Measurements from ENCODE around the gene IRF6. TPM values are rescaled to one million over a fixed set of nuclear protein-coding genes. Genes with fewer than 3 reads are reported as not detected.

The IRF6 gene
- total RNA-seq, 1 donor from 2014 or later = 0.07 TPM

DNA sequence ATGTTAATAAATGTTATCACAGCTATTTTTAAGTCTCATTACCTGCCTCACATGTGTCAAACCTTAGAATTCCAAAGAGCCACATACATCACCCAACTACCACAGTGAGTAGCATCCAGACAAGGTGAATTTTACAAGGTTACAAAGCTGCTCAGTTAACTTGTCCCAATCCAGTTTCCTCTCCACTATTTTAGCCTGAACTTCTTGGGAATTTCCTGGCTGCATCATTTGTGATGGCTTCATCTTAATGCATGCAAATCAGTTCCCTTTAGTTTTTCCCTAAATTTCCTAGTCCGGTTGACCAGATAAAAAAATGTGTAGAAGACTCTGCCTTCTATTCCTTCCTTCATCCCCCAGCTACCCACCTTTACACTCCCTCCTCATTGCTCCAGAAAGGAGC is 50.7 kb downstream of the IRF6 start:
- Mint-ChIP-seq H3K27ac (peak overlapping the region; percentile 98), H3K36me3 (ENCODE audit: low read depth) (peaks cover 48% of the 10 kb centered on the region), H3K27me3 (no peaks in the 10 kb centered on the region), H3K4me3 (peak overlapping the region; percentile 94), H3K9me3 (no peaks in the 10 kb centered on the region), H3K4me1 (peaks cover 72% of the 10 kb centered on the region)
- intact Hi-C loops (cut with micrococcal nuclease) = no loop called here
- no peak for DNase-seq

DNA sequence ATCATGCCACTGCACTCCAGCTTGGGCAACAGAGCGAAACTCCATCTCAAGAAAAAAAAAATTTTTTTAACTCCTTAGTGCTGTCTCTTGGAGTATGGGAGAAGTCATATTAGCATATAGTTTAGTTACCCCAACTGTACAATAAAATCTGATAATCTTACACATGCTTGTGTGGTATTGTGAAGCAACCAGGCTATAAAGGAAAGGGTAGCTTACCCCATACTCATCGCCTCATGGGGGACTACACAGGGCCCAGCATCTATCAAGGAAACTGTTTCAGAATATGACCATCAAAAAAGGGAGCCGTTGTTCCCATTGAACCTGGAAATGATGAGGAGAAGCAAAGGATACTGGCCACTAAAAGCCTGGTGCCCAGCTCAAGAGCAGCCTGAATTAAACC is 53.1 kb downstream of the IRF6 start:
- DNase-seq = no peak
- Mint-ChIP-seq H3K9me3 (no peaks in the 10 kb centered on the region), H3K27ac (peak overlapping the region; percentile 99), H3K27me3 (no peaks in the 10 kb centered on the region), H3K4me3 (peak overlapping the region; percentile 80), H3K36me3 (ENCODE audit: low read depth) (peaks cover 24% of the 10 kb centered on the region), H3K4me1 (peaks cover 66% of the 10 kb centered on the region)
- intact Hi-C loops (cut with micrococcal nuclease) = loop anchor here (1.0 kb wide), 4 partner anchors 15 to 80 kb away; partner anchors contain the start of gene C1orf74

DNA sequence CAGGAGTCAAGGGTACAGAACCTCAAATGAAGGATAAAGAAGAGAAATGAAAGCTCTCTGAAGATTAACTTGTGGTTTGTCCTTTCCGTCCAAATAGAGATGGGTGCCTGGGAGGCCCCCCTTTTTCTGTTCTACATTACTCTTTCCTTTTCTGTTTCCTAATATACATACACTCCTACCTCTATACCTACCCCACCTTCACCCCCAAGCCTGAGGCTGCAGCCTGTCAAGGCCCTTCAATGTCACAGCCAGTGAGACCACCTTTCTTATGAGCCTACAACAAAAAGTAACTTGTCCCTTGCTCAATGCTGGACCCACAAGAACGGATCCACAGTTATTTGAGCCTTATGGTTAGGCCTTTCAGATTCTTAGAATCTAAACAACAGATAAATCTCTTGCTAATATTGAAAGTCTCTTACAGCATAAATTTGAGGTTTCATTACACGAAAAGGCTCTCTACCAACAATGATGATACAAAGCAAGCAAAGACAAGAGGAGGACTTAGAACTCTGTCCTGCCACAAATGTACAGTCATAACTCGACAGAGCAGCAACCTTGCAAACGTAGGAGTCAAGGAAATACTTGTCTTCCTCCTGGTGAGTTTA is 54.2 kb downstream of the IRF6 start:
- H3K27me3 Mint-ChIP-seq = no peaks in the 10 kb centered on the region
- peaks cover 76% of the 10 kb centered on the region for H3K4me1 Mint-ChIP-seq
- no peaks in the 10 kb centered on the region for H3K9me3 Mint-ChIP-seq
- peak; percentile 83 for DNase-seq
- peak overlapping the region; percentile 80 for H3K4me3 Mint-ChIP-seq
- H3K36me3 Mint-ChIP-seq (ENCODE audit: low read depth) = peaks cover 14% of the 10 kb centered on the region
- H3K27ac Mint-ChIP-seq = peak overlapping the region; percentile 99
- intact Hi-C loops (cut with micrococcal nuclease) = loop anchor here (1.0 kb wide), 6 partner anchors 15 to 144 kb away; partner anchors contain the start of gene C1orf74

DNA sequence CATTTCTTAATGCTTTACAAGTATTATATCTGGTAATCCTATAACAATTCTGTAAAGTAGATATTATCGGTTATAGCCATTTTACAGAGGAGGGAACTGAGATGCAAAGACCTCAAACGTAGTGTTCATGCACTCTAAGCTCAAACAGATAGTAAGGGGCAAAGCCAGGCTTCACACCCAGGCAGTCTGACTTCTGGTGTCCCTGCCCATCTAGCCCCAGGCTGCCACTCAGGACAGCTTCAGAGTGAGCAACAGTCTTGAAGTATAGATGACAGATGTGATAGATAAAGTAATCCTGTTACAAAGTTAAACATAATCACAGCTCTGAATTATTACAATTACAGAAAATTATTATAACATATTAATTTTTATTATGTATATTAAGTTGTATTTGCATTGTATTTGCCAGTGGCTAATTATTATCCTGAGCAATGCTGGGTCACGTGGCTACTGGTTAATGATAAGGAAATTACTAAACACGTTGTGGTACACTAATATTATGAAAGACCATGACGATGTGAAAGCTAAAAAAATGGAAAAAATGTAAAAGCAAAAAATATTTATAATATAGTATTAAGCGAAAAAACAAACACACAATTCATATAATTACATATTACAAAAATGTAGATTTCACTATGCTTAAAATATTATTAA is 56.1 kb downstream of the IRF6 start:
- Mint-ChIP-seq H3K27me3 (no peaks in the 10 kb centered on the region), H3K9me3 (no peaks in the 10 kb centered on the region), H3K4me1 (peaks cover 73% of the 10 kb centered on the region), H3K4me3 (peak overlapping the region; percentile 56), H3K27ac (peak overlapping the region; percentile 91), H3K36me3 (ENCODE audit: low read depth) (no peaks in the 10 kb centered on the region)
- no peak for DNase-seq
- intact Hi-C loops (cut with micrococcal nuclease) = loop anchor here (5.0 kb wide), 1 partner anchor 37 kb away; no protein-coding TSS in a partner anchor

DNA sequence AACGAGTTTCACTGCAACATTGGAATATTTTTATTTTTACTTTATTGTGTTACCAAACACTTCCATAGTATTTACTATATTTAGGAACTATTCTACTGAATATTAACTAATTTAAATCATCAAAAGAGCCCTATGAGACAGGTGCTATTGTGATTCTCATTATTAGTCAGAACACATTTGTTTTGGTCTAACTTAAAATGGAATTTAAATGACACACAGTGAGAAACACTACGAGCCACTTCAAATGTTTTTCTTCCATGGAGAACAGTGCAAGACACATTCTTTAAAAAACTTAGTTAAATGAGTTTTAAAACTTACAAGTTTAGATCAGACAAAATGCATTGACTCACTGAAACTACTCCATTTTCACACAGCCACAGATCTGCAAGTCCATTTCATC is 56.7 kb downstream of the IRF6 start:
- H3K4me1 Mint-ChIP-seq = peaks cover 72% of the 10 kb centered on the region
- intact Hi-C loops (cut with micrococcal nuclease) = loop anchor here (5.0 kb wide), 1 partner anchor 37 kb away; no protein-coding TSS in a partner anchor
- no peaks in the 10 kb centered on the region for H3K36me3 Mint-ChIP-seq (ENCODE audit: low read depth)
- peak overlapping the region; percentile 56 for H3K4me3 Mint-ChIP-seq
- no peaks in the 10 kb centered on the region for H3K27me3 Mint-ChIP-seq
- no peaks in the 10 kb centered on the region for H3K9me3 Mint-ChIP-seq
- peak overlapping the region; percentile 91 for H3K27ac Mint-ChIP-seq
- no peak for DNase-seq

DNA sequence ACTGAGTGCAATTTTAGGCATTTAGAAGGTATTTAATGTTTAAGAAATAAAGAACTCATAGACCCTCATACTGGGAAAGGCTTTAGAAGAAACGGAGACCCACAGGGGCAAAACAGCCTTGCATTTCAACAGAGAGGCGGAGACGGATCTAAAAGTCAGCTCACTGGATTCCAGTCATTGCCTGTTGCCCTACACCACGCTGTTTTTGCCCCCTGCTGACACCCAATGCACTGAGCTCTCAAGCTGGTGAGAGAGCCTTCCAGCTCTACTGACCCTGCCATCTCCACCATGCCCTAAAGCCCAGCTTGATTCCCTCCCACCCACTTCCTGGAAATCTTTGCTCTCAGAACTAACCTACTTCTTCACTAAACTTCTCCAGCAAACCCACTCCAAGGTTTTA is 57.3 kb downstream of the IRF6 start:
- H3K9me3 Mint-ChIP-seq = no peaks in the 10 kb centered on the region
- peak overlapping the region; percentile 83 for H3K4me3 Mint-ChIP-seq
- peak overlapping the region; percentile 88 for H3K27ac Mint-ChIP-seq
- H3K4me1 Mint-ChIP-seq = peaks cover 68% of the 10 kb centered on the region
- no peaks in the 10 kb centered on the region for H3K27me3 Mint-ChIP-seq
- H3K36me3 Mint-ChIP-seq (ENCODE audit: low read depth) = peaks cover 1% of the 10 kb centered on the region
- intact Hi-C loops (cut with micrococcal nuclease) = loop anchor here (1.0 to 5.0 kb wide), 2 partner anchors 36 to 75 kb away; no protein-coding TSS in a partner anchor
- peak; percentile 68 for DNase-seq

DNA sequence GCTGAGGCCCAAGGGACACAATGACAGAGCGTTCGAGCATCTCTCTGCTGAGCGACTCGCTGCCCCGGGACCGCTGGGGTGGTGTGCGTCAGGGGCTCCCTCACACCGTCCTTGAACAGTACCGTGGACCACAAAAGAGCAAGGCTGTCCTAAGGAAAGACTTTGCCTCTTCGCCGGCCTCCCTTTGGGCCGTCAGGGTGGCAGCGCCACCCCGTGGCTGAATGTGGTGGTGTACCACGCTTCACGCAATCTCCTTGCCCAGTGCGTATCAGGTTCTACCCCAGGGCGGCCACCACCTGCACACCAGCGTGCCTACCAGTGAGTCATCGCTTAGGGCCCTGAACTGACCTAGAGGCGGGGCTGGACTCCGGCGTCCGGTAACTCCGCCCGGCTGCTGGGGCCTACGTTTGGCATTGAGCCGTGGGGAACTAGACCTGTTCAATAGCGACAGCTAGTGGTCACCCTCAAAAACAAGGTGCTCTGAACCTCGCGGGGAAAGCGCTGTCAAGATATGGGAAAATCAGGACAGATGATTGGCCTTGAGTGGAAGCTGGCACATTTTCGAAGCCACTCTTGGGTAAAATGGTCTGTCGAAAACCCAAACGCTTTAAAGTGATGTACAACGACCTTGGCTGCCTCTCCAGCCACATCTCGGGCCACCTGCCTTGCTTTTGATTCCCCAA is 58.2 kb downstream of the IRF6 start:
- intact Hi-C loops (cut with micrococcal nuclease) = loop anchor here (1.0 to 5.0 kb wide), 9 partner anchors 11 to 178 kb away; no protein-coding TSS in a partner anchor

DNA sequence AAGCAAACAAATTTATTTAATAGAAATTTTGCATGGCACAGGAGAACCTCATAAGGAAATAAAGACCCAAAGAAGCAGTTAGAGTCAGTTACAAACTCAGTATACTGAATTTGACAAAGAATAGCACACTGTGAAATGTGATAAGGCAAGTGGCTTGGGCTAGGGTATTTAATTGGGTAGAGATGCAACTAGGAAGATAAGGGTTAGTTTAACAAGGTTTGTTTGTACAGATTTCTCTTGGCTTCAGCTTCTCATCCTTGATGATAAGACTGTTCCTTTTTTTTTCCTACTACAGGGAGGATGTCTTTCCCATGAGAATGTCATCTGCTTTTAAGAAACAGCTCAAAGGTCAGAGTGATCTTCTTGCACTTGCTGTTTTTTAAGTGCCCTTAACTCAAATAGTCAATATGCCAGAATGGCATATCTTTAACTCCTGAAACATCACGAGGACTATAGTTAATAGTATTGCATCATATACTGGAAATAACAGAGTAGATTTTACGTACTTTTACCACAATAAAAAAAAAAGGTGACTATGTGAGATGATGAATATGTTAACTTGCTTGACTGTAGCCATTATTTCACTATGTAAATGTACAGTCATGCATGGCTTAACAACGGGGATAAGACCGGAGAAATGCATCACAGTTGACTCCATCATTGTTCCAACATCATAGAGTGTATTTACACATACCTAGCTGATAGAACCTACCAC is 59.3 kb downstream of the IRF6 start:
- DNase-seq = no peak
- H3K4me3 Mint-ChIP-seq = peak overlapping the region; percentile 0
- peak overlapping the region; percentile 80 for H3K27ac Mint-ChIP-seq
- H3K36me3 Mint-ChIP-seq (ENCODE audit: low read depth) = peaks cover 8% of the 10 kb centered on the region
- no peaks in the 10 kb centered on the region for H3K27me3 Mint-ChIP-seq
- peaks cover 68% of the 10 kb centered on the region for H3K4me1 Mint-ChIP-seq
- intact Hi-C loops (cut with micrococcal nuclease) = loop anchor here (1.0 to 5.0 kb wide), 8 partner anchors 10 to 177 kb away; no protein-coding TSS in a partner anchor
- no peaks in the 10 kb centered on the region for H3K9me3 Mint-ChIP-seq

More for the DNA sequence above, 58.2 kb downstream of the IRF6 start:
- peak; percentile 95 for DNase-seq
- Mint-ChIP-seq H3K36me3 (ENCODE audit: low read depth) (peaks cover 6% of the 10 kb centered on the region), H3K27ac (peak overlapping the region; percentile 88), H3K4me1 (peaks cover 70% of the 10 kb centered on the region), H3K9me3 (no peaks in the 10 kb centered on the region), H3K4me3 (peak overlapping the region; percentile 83), H3K27me3 (no peaks in the 10 kb centered on the region)

DNA sequence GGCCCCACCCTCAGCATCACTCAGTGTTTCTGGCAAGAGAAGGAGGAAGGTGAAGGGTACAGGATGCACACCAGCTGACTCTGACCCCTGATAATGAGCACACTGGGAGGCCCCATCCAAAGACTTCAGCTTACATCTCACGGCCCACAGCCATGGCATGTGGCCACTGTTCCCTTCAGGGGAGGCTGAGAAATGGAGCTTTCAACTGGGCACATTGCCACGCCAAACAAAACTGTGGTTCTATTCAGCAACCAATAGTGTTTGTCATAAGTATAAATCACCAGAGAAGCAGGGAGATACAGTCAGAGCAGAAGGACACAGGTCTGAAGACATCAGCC is 62.8 kb downstream of the IRF6 start:
- Mint-ChIP-seq H3K27ac (peak overlapping the region; percentile 84), H3K36me3 (ENCODE audit: low read depth) (peaks cover 8% of the 10 kb centered on the region), H3K9me3 (no peaks in the 10 kb centered on the region), H3K4me3 (no peak overlapping the region), H3K4me1 (peaks cover 53% of the 10 kb centered on the region), H3K27me3 (no peaks in the 10 kb centered on the region)
- intact Hi-C loops (cut with micrococcal nuclease) = no loop called here
- no peak for DNase-seq

DNA sequence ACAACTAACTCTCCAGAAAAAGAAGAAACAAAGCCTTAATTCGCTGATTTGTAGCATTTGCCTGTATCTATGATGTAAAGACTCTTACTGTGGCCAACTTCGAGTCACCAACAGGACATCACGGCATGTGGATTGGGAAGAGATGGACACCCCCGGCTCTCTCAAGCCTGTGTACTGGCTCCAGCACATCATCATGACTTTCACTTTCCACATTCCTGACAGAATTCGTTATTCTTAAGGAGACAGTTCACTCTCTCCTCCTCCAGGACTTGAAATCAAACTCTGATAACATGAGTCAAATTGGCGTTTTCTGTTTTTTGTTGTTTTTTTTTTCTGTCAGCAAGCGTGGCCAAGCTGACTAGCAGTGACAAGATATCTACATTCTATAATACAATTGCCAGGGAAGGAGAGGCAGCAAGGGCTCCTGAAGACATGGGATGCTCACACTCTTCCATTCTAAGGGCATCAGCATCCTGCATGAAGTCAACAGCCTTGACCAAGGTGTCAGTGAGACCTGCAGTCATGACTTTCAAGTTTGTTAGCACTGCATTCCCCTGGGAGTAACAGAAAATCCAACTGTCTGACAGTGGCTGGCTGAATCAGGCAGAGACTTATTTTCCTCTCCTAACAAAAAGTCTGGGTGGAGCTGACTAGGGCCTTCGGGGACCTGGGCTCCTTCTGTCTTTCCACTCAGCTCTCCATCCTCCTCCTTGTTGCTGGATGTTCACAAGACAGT is 63.4 kb downstream of the IRF6 start:
- Mint-ChIP-seq H3K9me3 (no peaks in the 10 kb centered on the region), H3K27me3 (no peaks in the 10 kb centered on the region), H3K36me3 (ENCODE audit: low read depth) (peaks cover 10% of the 10 kb centered on the region), H3K4me1 (peaks cover 48% of the 10 kb centered on the region), H3K27ac (peak overlapping the region; percentile 84), H3K4me3 (no peak overlapping the region)
- no peak for DNase-seq
- intact Hi-C loops (cut with micrococcal nuclease) = no loop called here

DNA sequence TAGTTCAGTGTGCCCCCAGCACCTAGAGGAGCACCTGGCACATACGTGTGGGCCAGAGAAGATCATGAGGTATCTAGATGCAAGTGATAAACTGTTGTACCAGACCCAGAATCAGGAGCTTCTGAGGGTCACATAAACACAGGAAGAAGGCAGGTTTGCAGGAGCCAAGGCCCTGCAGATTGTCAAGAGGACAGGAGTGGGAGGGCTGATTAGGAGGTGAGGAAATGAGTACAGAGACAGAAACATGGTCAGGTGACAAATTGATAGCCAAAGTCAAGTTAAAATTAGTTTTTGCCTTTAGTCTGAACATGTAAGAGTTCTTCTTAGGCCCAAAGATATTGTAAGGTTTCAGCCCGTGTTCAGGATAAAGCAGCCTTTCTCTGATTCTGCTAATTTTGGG is 64.1 kb downstream of the IRF6 start:
- Mint-ChIP-seq H3K27me3 (no peaks in the 10 kb centered on the region), H3K9me3 (no peaks in the 10 kb centered on the region), H3K36me3 (ENCODE audit: low read depth) (peaks cover 12% of the 10 kb centered on the region), H3K4me1 (peaks cover 47% of the 10 kb centered on the region), H3K27ac (peak overlapping the region; percentile 73), H3K4me3 (no peak overlapping the region)
- no peak for DNase-seq
- intact Hi-C loops (cut with micrococcal nuclease) = no loop called here

DNA sequence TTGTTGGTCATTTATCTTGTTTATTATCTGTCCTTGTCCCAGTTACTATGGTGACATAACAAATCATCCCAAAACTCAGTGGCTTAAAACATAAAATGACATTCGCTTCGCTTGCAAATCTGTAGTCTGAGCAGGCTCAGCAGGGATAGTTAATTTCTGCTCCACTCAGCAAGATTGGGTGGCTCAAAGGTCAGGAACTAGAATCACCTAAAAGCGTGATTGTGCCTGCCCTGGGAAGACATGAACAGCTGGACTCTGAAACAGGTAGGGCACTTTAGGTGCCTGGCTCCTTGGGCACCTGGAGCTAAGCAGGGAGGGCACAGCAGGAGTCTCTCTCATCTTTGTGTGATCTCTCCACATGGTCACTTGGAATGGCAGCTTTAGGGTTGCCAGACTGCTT is 64.7 kb downstream of the IRF6 start:
- no peak for DNase-seq
- intact Hi-C loops (cut with micrococcal nuclease) = no loop called here
- peak overlapping the region; percentile 73 for H3K27ac Mint-ChIP-seq

DNA sequence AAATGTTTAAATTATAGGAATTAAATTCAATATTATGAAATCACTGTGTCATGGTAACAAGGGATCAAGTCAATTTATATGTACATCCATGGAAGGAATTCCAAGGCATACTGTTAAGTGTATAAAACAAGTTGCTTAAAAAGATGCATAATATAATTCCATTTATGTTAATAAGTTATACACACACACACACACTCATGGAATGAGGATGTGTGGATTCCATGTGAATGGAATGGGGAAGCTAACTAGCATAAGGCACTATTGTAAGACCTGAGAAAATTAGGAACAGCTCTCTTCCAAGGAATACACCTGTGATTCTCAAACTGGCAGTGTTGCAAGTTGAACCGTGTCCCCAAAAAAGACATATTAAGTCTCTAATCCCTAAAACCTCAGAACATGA is 67.7 kb downstream of the IRF6 start:
- peaks cover 23% of the 10 kb centered on the region for H3K36me3 Mint-ChIP-seq (ENCODE audit: low read depth)
- peaks cover 62% of the 10 kb centered on the region for H3K4me1 Mint-ChIP-seq
- H3K27me3 Mint-ChIP-seq = no peaks in the 10 kb centered on the region

More for the DNA sequence above, 64.7 kb downstream of the IRF6 start:
- Mint-ChIP-seq H3K4me3 (no peak overlapping the region), H3K9me3 (no peaks in the 10 kb centered on the region), H3K27me3 (no peaks in the 10 kb centered on the region), H3K4me1 (peaks cover 47% of the 10 kb centered on the region), H3K36me3 (ENCODE audit: low read depth) (peaks cover 12% of the 10 kb centered on the region)

More for the DNA sequence above, 67.7 kb downstream of the IRF6 start:
- DNase-seq = no peak
- intact Hi-C loops (cut with micrococcal nuclease) = no loop called here
- Mint-ChIP-seq H3K27ac (no peak overlapping the region), H3K4me3 (no peak overlapping the region), H3K9me3 (peaks cover 6% of the 10 kb centered on the region)

Data from activated CD4-positive, alpha-beta T cell treated with anti-CD3 and anti-CD28 coated beads, Interleukin-2, amount 10 ng/mL, durations not matched to agents 24 days and 14 days (primary cell).